WERI-Rb-1 (cell line): Measurements from ENCODE around the gene MYO7B.

ENCODE experiments used
- DNase-seq: peaks from one replicate; pipeline ENCODE4 v3.0.0-alpha.2; 2020
- H3K27ac ChIP-seq: fragments of 250-450 bp; sonication (Bioruptor Pico); 2 replicates; pipeline ENCODE4 v1.5.1; 2020; ENCODE audit warnings: mild to moderate bottlenecking, moderate library complexity
- H3K27me3 ChIP-seq: fragments of 250-450 bp; sonication (Bioruptor Pico); 2 replicates; pipeline ENCODE4 v1.5.1; 2021; ENCODE audit warnings: mild to moderate bottlenecking, low read depth, moderate library complexity; ENCODE audit not compliant: insufficient read depth, severe bottlenecking
- H3K36me3 ChIP-seq: fragments of 250-450 bp; sonication (Bioruptor Pico); 2 replicates; pipeline ENCODE4 v1.5.1; 2020; ENCODE audit warnings: mild to moderate bottlenecking, moderate library complexity
- H3K4me3 ChIP-seq: 2 replicates; pipeline ENCODE4 v1.5.1; 2011; ENCODE audit warnings: low read depth, mild to moderate bottlenecking, control low read depth, low read length
- H3K9me3 ChIP-seq: fragments of 250-450 bp; sonication (Bioruptor Pico); 2 replicates; pipeline ENCODE4 v1.5.1; 2021; ENCODE audit warnings: mild to moderate bottlenecking, moderate library complexity; ENCODE audit not compliant: severe bottlenecking
- TF ChIP-seq, protein P1 (sequence below): IDR thresholded peaks from 2 replicates; pipeline ENCODE4 v1.5.1; 2011; ENCODE audit warnings: low read depth, mild to moderate bottlenecking, control low read depth, inconsistent platforms, low read length

The MYO7B gene

GRCh38 chr2:127604986-127605385 lies 69.5 kb downstream of the MYO7B start:
- Histone ChIP-seq H3K9me3 (peaks cover 10% of the 10 kb centered on the region), H3K27ac (no peak overlapping the region), H3K4me3 (no peak overlapping the region), H3K36me3 (no peaks in the 10 kb centered on the region), H3K27me3 (no peaks in the 10 kb centered on the region)
- TF ChIP-seq, protein P1, sequence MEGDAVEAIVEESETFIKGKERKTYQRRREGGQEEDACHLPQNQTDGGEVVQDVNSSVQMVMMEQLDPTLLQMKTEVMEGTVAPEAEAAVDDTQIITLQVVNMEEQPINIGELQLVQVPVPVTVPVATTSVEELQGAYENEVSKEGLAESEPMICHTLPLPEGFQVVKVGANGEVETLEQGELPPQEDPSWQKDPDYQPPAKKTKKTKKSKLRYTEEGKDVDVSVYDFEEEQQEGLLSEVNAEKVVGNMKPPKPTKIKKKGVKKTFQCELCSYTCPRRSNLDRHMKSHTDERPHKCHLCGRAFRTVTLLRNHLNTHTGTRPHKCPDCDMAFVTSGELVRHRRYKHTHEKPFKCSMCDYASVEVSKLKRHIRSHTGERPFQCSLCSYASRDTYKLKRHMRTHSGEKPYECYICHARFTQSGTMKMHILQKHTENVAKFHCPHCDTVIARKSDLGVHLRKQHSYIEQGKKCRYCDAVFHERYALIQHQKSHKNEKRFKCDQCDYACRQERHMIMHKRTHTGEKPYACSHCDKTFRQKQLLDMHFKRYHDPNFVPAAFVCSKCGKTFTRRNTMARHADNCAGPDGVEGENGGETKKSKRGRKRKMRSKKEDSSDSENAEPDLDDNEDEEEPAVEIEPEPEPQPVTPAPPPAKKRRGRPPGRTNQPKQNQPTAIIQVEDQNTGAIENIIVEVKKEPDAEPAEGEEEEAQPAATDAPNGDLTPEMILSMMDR: no peak
- DNase-seq: peak; percentile 1

DNA sequence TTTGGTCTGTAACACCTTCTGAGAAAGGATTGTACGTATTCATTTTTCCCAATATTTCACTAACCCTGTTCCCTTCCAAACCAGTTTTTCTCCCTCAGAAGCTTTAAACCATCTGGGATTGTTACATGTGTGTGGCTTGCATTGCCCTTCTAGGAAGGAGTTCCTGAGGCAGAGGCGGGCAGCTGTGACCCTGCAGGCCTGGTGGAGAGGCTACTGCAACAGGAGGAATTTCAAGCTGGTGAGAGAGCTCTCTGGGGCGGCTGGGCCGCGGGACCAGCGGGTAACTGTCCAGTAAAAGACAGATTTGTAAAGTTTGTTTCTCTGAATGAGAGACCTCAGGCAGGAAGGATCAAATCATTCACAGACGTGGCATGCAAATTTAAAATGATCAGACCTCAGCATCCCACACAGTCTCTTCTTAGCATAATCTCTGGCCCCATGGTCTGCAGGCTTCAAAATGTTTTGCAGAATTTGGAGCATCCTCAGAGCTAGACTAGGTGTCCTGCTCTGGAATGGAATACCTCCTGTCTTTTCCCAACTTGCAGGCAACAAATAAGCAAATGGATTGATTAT lies 70.3 kb downstream of the MYO7B start:
- H3K27me3 ChIP-seq: no peaks in the 10 kb centered on the region
- H3K27ac ChIP-seq: no peak overlapping the region
- H3K36me3 ChIP-seq: no peaks in the 10 kb centered on the region
- no peak overlapping the region for H3K4me3 ChIP-seq
- peak; percentile 0 for DNase-seq
- H3K9me3 ChIP-seq: peaks cover 10% of the 10 kb centered on the region
- TF ChIP-seq, protein P1: no peak

- H3K9me3 ChIP-seq: peaks cover 10% of the 10 kb centered on the region
- H3K27ac ChIP-seq: no peak overlapping the region
- peak; percentile 2 for DNase-seq
- TF ChIP-seq, protein P1: no peak
- no peaks in the 10 kb centered on the region for H3K36me3 ChIP-seq
- no peaks in the 10 kb centered on the region for H3K27me3 ChIP-seq
- no peak overlapping the region for H3K4me3 ChIP-seq
Measured at GRCh38 chr2:127606625-127607398, 71.3 kb downstream of the MYO7B start.

- no peak overlapping the region for H3K27ac ChIP-seq
- no peak overlapping the region for H3K4me3 ChIP-seq
- peak; percentile 3 for DNase-seq
- no peaks in the 10 kb centered on the region for H3K36me3 ChIP-seq
- H3K9me3 ChIP-seq: peaks cover 8% of the 10 kb centered on the region
- no peaks in the 10 kb centered on the region for H3K27me3 ChIP-seq
- TF ChIP-seq, protein P1: no peak
Measured at GRCh38 chr2:127607399-127607908, 72.0 kb downstream of the MYO7B start.

DNA sequence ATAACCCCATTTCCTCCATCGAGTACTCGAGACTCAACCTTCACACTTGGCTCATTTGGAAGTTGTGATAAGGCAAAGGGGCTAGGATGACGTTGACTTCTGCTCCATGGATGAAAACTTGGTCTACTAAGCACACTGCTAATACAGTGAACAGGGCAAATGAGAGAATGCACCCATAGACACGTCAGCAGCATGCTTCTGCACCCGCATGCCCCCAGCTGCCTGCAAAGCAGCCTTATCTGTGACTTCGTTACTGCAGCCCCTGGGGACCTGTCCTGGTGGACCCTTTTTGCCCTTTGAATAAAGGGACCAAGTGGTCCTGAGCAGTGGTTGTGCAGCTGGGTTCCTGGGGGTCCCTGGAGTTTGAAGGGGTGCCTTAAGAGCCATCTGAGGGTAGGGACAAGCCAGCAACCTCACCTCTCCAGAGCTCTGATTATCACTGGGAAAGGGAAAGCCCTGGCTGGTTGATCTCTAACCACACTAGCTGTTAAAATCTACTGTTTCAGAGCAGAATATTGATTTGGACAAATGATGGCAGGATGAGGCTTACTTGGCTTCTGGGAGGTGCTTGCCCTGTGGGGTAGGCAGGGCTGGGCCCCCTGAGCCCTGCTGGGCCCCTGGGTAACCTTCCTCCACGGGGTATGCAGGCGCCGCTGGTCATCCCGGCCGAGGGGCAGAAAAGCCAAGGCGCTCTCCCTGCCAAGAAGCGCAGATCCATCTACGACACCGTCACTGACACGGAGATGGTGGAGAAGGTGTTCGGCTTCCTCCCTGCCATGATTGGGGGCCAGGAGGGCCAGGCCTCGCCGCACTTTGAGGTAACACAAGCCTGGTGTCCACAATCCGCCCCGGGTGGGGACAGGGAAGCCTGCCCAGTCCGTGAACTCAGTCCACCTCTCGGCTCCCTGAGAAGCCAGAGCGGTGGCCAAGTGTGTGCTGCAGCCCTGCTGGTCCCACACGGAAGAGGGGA lies 72.9 kb downstream of the MYO7B start:
- Histone ChIP-seq H3K36me3 (no peaks in the 10 kb centered on the region), H3K4me3 (no peak overlapping the region), H3K9me3 (peaks cover 4% of the 10 kb centered on the region), H3K27ac (no peak overlapping the region), H3K27me3 (no peaks in the 10 kb centered on the region)
- DNase-seq: peak; percentile 3
- TF ChIP-seq, protein P1: no peak
